ENCODE results near the gene PTPRN2.

PTPRN2 gene

DNA sequence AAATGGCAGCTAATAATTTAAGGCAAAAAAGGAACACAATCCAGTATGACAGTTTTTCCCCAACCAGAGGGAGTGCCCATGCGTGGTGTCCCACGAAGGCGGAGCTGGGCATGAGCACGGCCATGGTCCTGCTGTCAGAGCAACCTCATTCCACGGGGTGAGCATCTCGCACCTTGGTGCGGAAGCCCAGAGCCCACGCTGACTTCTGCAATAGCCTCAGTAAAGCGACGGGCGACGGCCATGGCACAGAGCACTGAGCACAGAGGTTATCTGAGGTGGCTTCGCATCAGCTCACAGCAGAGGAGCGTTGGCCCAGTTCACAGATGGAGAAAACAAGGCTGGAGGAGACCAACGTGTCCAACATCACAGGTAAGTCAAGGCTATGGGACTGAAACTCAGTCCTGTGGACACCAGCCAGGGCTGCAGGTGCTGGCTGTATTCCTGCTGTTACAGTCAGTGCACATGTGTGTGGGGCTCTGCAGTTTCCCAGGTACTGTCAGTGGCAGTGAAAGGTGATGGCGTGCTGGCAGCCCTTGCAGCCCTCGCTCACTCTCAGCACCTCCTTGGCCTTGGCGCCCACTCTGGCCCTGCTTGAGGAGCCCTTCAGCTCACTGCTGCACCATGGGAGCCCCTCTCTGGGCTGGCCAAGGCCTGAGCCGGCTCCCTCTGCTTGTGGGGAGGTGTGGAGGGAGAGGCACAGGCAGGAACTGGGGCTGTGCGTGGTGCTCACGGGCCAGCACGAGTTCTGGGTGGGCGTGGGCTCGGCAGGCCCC lies 525.6 kb downstream of the PTPRN2 start:
- TF ChIP-seq CTCF (IDR thresholded peaks at IDR 0.05), result no peak
- H3K4me3 ChIP-seq, result no peak overlapping the region
- no peak overlapping the region for H3K27ac ChIP-seq
- no peak for DNase-seq (ENCODE audit: low spot score)

GRCh38 chr7:158061026-158061630 lies 526.5 kb downstream of the PTPRN2 start:
- Histone ChIP-seq H3K27ac (no peak overlapping the region), H3K4me3 (no peak overlapping the region)
- TF ChIP-seq CTCF (IDR thresholded peaks at IDR 0.05), result no peak
- no peak for DNase-seq (ENCODE audit: low spot score)

DNA sequence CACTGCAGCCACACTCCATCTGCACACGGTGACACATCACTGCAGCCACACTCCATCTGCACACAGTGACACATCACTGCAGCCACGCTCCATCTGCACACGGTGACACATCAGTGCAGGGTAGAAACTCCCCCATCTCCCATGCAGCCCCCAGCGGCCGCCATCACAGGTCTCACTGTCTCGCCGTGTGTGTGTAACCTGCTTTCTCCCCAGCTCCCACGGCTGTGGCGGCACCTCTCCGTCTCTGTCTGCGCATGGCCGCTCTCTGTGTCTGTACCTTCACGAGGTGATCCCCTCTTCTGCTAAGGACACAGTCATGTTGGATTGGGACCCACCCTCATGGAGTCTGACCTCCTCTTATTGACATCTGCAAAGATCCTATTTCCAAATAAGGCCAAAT lies 527.4 kb downstream of the PTPRN2 start:
- TF ChIP-seq CTCF (IDR thresholded peaks at IDR 0.05), result no peak
- DNase-seq (ENCODE audit: low spot score), result no peak
- no peak overlapping the region for H3K27ac ChIP-seq
- H3K4me3 ChIP-seq, result no peak overlapping the region

- H3K27ac ChIP-seq, result no peak overlapping the region
- H3K4me3 ChIP-seq, result no peak overlapping the region
- TF ChIP-seq CTCF (IDR thresholded peaks at IDR 0.05), result no peak
- no peak for DNase-seq (ENCODE audit: low spot score)
Observed at GRCh38 chr7:158057446-158057845, 530.2 kb downstream of the PTPRN2 start.

DNA sequence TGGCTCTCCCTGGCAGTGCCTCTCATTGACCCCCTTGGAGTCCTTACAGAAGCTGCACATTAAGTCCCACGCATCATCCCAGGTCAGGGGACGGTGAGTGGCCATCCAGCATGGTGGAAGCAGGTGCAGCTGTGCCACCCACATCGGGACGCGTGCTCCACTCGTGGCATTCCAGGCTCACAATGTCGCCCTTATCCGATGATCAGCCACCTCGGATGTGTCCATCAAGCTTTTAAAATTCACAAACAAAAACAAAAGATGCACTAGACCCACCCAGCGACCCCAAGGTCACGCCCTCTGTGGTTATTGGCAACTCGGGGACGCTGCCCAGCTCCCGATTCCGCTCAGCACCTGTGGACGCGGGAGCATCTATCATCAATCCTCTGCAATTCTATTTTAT lies 530.9 kb downstream of the PTPRN2 start:
- Histone ChIP-seq H3K4me3 (no peak overlapping the region), H3K27ac (no peak overlapping the region)
- TF ChIP-seq CTCF (IDR thresholded peaks at IDR 0.05), result no peak
- no peak for DNase-seq (ENCODE audit: low spot score)

- no peak overlapping the region for H3K4me3 ChIP-seq
- TF ChIP-seq CTCF (IDR thresholded peaks at IDR 0.05), result no peak
- DNase-seq (ENCODE audit: low spot score), result no peak
- H3K27ac ChIP-seq, result no peak overlapping the region
Observed at GRCh38 chr7:158055726-158056510, 531.7 kb downstream of the PTPRN2 start.
